Measurements from ENCODE around the gene TMEM35B.
"Not testable (repeated sequence)": the region's sequence is repeated elsewhere in the genome, so short reads cannot be mapped to it uniquely, and the experiment has no call there.

TMEM35B gene

DNA sequence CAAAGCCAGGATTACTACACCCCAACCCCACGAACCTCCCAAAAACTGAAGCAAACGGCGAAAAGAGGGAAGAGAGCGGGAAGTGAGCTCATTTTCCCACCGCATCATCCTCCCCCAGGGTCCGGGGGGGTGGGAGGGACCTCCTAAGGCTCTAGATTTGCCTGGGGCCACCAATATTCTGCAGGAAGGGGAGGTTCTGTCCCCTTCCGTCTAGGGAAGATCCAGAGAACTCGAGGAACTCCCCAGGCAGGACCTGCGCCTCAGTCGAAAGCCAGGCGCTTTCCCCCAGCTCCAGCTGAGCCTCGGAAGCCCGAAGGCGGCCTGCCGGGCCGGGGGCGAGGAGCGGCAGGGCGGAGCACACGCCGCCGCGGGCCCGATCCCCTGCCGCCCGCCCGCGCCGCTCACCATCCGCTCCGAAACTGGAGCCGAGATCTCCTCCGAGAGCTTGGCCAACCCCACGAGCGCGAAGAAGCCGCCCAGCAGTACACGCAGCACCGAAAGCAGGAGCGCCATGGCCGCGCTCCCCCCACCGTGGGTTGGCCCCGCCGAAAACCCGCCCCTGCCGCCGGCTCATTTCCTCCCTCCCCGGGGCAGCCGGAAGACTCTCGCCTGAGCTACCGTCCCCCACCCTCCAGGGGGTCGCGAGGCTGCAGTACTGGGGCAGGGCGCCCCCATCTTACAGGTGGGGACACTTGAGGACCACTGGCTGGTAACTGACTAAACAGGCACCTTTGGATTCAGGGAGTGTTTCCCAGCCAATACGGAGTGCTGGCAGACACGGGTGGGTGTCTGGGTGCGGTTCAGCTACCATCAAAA is at the start of gene TMEM35B:
TMEM35B (minus strand) TSS at position 555 of the 816 bp plus-strand sequence; CDS start at position 513, 42 bp downstream.
- DNase-seq, result peak; percentile 85

GRCh38 chr1:35033346-35033745 is 48.2 kb upstream of the TMEM35B start:
- DNase-seq, result no peak

- no peak for DNase-seq
Measured at GRCh38 chr1:35032384-35032739, 47.2 kb upstream of the TMEM35B start.

DNA sequence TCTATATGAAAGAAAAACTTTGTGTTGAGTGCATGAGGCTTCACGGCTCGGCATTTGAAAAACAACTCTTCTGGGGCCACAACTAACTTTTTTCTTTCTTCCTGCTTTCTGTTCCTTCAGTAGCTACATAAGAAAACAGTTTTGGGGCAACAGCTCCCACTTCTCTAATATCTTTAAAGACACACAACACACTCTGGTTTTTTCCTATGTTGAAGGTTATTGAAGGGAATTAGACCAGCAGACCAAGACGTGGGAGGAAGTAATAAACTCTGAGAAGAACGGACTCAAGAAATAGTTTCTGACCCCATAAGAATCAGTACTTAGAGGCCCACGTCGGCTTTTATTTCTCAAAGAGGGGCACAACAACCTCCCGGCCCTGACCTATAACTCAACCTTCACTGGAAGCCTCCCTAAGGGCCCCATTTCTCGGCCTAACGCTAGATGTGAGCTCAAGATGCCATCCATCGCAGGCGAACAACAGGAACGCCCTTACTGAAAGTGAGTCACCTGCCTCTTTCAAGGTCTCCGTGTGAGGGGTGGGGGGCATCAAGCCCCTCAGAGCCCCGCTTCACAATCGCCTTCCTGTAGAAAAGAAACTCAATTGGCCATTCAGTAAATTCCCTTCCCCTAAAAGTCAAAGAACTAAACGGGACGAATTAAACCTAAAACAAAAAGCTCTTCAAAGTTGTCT is 45.8 kb upstream of the TMEM35B start:
- DNase-seq, result peak; percentile 60

- peak; percentile 3 for DNase-seq
Measured at GRCh38 chr1:35030338-35030737, 45.2 kb upstream of the TMEM35B start.

DNA sequence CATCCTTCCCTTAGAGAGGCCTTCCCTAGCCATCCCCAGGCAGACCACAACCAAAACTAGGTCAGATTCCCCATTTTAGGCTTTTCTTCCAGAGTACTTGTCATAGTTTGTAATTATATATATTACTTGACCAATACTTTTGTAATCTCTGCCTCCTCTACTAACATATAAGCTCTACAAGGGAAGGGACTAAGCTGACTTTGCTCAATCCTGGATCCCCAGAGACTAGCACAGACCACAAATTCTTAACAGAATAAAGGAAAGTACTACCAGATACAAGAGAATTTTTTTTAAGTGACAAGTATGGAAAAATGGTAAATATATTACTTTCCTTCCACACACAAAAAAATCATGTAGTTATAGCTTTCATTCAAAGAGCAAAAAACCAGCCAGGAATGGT is 44.6 kb upstream of the TMEM35B start:
- no peak for DNase-seq

GRCh38 chr1:35016406-35016805 is 31.3 kb upstream of the TMEM35B start:
- DNase-seq, result no peak

GRCh38 chr1:35014486-35014885 is 29.3 kb upstream of the TMEM35B start:
- no peak for DNase-seq

DNA sequence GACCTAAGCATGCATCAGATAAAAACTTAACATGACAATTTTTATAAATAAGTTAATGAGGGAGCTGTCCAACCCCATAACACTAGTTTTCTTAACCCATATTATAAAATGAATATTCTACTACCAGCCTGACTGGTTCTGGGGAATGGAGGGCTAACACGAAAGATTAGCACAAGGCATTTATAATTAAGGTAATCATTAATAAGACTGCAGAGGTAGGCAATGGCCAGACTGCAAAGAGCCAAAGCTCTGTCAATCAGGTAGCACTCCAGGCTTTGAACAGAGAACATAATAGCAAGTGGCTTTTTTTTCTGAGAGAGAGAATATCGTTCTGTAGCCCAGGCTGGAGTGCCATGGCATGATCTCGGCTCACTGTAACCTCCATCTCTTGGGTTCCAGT is 20.6 kb upstream of the TMEM35B start:
- no peak for DNase-seq

DNA sequence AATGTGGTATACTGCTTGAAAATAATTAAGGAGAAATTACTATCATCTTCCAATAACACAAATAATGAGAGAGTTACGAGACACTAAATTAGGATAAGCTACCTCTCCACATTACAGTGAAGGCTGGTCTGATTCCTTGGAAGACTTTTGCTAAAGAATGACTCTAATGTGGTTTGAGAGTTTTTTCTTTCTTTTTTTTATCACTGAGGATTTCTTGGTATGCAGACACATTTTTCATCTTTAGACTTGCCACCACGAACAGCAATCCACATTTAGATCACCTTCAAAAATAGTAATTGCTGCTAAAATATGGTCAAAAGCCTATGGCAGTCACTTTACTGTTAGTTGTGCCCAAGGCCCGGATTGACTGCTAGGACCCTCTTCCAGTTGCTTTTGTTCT is 16.6 kb upstream of the TMEM35B start:
- no peak for DNase-seq

DNA sequence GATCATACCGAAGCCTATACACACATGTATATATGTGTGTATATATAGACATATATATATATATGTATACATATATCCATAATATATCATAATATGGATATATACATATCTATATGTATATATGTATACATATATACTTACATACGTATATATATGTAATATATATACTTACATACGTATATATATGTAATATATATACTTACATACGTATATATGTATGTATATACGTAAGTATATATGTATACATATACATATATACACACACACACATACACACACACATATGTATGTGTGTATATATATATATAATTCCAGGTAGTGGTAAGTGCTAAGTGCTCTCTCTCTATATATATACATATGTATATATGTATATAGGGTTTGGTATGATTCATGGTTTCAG is 9.7 kb upstream of the TMEM35B start:
- no peak for DNase-seq

DNA sequence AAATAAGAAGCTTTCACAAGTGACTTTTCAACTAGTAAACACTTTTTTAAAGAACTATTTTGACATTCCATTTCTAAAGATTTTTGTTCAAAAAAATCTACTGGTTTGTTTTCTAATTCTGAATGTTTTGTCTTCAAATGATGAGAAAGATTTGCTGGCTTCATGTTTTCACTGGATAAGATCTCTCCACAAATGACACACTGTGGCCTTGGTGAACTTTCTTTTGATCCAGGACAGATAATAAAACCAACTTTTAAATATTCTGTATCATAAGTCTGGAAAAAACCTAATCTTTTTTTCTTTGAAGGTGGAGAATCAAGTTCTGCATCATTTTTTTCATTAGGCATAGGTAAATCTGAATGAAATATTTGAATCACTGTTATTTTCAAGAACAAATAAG is 3.4 kb upstream of the TMEM35B start:
- DNase-seq, result no peak

- no peak for DNase-seq
Measured at GRCh38 chr1:34988147-34988546, 3.0 kb upstream of the TMEM35B start.

DNA sequence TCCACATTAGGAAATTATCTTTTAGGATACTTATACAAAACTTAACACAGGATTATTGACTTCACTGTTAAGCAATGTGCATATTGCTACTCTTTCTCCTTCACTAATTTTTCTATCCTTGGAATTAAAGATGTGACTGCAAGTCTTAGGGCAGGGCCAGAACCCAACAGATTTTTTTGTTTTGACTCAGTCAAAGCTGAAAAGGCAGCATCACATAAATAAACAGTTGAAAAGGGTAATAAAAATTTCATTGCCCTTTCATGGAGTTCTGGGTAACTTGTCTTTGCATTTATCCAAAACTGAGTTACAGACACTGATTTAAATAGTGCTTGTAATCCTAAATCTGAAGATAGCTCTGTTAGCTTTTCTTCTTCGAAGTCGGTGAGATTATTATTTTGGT is 1.9 kb upstream of the TMEM35B start:
- no peak for DNase-seq

- not testable (repeated sequence) for DNase-seq
Measured at GRCh38 chr1:34985609-34985904, 410 bp upstream of the TMEM35B start.

GRCh38 chr1:34984435-34984792 is 733 bp downstream of the TMEM35B start:
- no peak for DNase-seq

DNA sequence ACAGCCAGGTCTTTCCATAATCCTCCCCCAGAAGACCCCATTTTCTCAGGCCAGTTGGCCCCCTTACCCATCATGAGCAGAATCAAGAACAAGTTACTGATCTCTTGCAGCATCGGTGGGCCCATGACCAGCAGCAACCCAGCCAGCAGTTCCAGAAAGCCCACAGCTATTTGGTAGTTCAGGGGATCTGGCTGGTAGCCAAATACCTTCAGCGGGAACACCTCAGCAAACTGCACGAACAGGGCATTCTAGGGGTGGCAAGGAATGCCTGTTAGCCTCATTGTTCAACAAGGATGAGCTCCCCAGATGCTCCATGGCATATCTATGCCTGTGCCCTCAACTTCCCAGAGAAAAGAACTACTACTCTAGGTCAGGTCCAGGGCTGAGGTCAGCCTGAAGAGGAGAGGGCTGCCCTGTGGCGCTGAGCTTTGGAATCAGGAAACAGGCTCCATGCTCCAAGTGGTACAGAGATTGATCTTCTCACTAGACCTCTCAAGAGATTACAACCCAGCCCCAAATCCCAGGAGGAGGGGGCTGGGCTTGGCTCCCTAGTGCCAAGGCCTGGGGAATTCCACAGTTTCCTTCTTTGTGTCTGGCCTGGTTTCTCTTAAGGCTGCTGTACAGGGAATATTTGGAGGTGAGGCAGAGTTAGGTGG is 1.3 kb downstream of the TMEM35B start:
- DNase-seq, result peak; percentile 16

- DNase-seq, result no peak
Measured at GRCh38 chr1:34982820-34983376, 2.2 kb downstream of the TMEM35B start.

- DNase-seq, result no peak
Measured at GRCh38 chr1:34980715-34981114, 4.4 kb downstream of the TMEM35B start.

DNA sequence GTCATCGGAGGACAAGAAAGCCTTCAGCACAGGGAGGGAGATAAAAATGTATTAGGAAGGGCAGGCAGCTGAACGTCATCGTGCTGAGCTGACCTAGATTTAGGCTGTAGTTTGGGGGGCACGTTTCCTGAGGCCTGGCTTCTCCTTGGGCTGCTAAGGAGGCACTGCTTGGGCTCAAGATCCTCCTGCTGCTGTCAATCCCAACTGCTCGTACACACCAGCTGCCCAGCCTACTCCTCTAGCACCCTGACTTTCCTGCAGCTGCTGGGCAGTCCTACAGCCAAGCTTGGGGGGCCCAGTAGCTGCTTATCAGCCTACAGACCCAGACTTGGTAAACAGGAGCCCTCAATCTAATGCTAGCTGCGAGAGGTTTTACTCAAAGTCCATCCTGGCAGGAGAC is 6.2 kb downstream of the TMEM35B start:
- no peak for DNase-seq

- DNase-seq, result no peak
Measured at GRCh38 chr1:34977858-34978257, 7.3 kb downstream of the TMEM35B start.

DNA sequence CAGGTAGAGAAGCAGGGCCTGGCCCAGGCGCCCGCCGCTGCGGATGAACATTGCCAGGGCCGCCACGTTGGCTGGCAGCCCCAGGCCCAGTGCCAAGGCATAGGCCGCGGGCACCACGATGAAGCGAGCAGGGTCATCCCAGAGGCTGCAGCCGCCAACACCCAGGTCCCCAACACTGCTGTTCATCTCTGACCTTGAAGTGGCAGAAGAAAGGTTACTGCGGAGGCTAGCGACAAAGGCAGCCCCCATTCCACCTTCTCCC is 8.0 kb downstream of the TMEM35B start:
- DNase-seq, result no peak

GRCh38 chr1:34976384-34977209 is 8.6 kb downstream of the TMEM35B start:
- no peak for DNase-seq
